Uterus (tissue), 2 donors: Measurements from ENCODE around the gene RBFOX2.

Experiments used
- POLR2A ChIP-seq, 2 donors: fragments of 450-650 bp; IDR thresholded peaks; one replicate each; pipeline ENCODE4 v1.6.1; 2016; ENCODE audit warnings: antibody characterized with exemption in 2 of 2, mild to moderate bottlenecking in 1 of 2, moderate library complexity in 1 of 2
- TF ChIP-seq, protein P1 (sequence below), 4 experiments: fragments of 200-600 bp in 2 of 4; fragments of 450-650 bp in 2 of 4; sonication (generic) in 2 of 4; IDR thresholded peaks; one replicate each; pipeline ENCODE4 v1.5.1; 2016 to 2019; ENCODE audit warnings: antibody characterized with exemption in 4 of 4, mild to moderate bottlenecking in 2 of 4, moderate library complexity in 1 of 4

DNA sequence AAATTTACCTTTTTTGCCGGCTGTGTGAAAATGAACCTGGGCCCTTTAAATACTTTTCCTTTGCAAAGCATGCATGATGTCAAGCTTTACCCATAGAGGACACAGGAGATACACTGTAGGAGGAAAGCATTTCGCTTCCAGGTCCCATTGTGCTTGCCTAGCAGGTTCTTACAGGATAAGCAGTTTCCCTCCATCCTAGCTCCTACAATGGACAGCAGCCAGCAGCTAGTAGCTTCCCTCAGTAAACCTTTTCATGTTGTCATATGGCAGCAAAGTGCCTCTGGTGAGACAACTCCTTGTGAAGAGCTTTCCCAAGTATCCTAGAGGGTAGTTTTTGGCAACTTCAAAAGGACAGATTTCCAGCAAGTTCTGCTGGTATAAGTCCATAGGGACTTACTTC is 78.4 kb downstream of the RBFOX2 start:
- TF ChIP-seq, protein P1, sequence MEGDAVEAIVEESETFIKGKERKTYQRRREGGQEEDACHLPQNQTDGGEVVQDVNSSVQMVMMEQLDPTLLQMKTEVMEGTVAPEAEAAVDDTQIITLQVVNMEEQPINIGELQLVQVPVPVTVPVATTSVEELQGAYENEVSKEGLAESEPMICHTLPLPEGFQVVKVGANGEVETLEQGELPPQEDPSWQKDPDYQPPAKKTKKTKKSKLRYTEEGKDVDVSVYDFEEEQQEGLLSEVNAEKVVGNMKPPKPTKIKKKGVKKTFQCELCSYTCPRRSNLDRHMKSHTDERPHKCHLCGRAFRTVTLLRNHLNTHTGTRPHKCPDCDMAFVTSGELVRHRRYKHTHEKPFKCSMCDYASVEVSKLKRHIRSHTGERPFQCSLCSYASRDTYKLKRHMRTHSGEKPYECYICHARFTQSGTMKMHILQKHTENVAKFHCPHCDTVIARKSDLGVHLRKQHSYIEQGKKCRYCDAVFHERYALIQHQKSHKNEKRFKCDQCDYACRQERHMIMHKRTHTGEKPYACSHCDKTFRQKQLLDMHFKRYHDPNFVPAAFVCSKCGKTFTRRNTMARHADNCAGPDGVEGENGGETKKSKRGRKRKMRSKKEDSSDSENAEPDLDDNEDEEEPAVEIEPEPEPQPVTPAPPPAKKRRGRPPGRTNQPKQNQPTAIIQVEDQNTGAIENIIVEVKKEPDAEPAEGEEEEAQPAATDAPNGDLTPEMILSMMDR (IDR thresholded peaks at IDR 0.05), result no peak
- no peak for TF ChIP-seq POLR2A (IDR thresholded peaks at IDR 0.05)
